ENCODE measurements around the gene PTPRA. TPM values are rescaled to one million over a fixed set of nuclear protein-coding genes. Genes with fewer than 3 reads are reported as not detected.

Gene PTPRA
- total RNA-seq, 2 donors from 2014 or later: 52.4 to 58.7 TPM

DNA sequence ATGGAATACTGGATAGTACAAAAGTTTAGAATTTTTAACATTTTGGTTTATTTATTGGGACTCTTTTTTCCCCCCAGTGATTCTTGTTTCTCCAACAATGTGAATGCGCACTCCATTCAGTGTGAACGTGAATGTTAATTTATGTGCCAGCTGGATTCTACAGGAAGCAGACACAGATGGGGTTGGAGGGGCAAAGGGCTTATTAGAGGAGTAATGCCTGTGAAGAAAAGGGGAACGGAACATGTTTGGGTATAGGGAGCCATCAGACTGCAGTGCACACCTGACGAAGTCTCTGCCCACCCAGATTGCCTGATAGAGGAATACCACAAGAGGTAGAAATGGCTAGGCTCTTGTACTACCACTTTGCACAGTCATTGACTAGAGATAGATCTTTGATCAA is 48.2 kb downstream of the PTPRA start:
- Mint-ChIP-seq H3K27me3 (ENCODE audit: insufficient read depth) (no peaks in the 10 kb centered on the region), H3K9me3 (no peaks in the 10 kb centered on the region), H3K4me3 (no peak overlapping the region), H3K4me1 (peaks cover 31% of the 10 kb centered on the region), H3K27ac (peak overlapping the region; percentile 77), H3K36me3 (ENCODE audit: low read depth) (peaks cover 27% of the 10 kb centered on the region)
- Histone ChIP-seq H3K4me3 (ENCODE audit: low read length) (no peak overlapping the region), H3K9me3 (ENCODE audit: control insufficient read depth, low read length) (no peaks in the 10 kb centered on the region), H3K36me3 (ENCODE audit: control insufficient read depth, insufficient read depth, low read length) (peaks cover 24% of the 10 kb centered on the region), H3K4me1 (ENCODE audit: control insufficient read depth, insufficient read depth, low read length) (peaks cover 8% of the 10 kb centered on the region), H3K27me3 (ENCODE audit: control insufficient read depth, insufficient read depth, low read length, poor library complexity, severe bottlenecking) (no peaks in the 10 kb centered on the region), H3K9ac (ENCODE audit: extremely low read depth, low read length, poor library complexity, severe bottlenecking) (peak overlapping the region; percentile 25), H3K27ac (ENCODE audit: low read depth, low read length) (no peak overlapping the region)
- WGBS, 2 experiments (ENCODE audit: insufficient coverage in 1 of 2, insufficient read length in 1 of 2): 93 to 96% methylated on average over 4 of the region's 4 CpGs
- no peak for DNase-seq
- TF ChIP-seq CTCF (conservative IDR thresholded peaks at IDR 0.05): no peak

DNA sequence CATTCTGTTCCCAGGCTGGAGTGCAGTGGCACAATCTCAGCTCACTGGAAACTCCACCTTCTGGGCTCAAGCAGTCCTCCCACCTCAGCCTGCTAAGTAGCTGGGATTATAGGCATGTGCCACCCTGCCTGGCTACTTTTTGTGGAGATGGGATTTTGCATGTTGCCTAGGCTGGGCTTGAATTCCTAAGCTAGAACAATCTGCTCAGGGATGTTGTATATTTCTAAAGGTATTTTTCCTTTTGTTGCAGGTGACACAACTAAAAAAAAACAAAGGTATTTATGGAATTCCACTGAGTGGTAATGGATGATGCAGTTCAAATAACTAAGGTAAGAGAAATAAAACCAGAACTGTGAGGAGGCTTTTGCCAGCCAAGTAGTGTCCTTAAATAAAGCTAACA is 49.7 kb downstream of the PTPRA start:
- H3K27ac Mint-ChIP-seq: no peak overlapping the region
- Histone ChIP-seq H3K36me3 (ENCODE audit: control insufficient read depth, insufficient read depth, low read length) (peaks cover 35% of the 10 kb centered on the region), H3K27ac (ENCODE audit: low read depth, low read length) (no peak overlapping the region), H3K27me3 (ENCODE audit: control insufficient read depth, insufficient read depth, low read length, poor library complexity, severe bottlenecking) (no peaks in the 10 kb centered on the region), H3K4me3 (ENCODE audit: low read length) (no peak overlapping the region), H3K9ac (ENCODE audit: extremely low read depth, low read length, poor library complexity, severe bottlenecking) (no peak overlapping the region), H3K9me3 (ENCODE audit: control insufficient read depth, low read length) (no peaks in the 10 kb centered on the region), H3K4me1 (ENCODE audit: control insufficient read depth, insufficient read depth, low read length) (peaks cover 8% of the 10 kb centered on the region)
- no peaks in the 10 kb centered on the region for H3K27me3 Mint-ChIP-seq (ENCODE audit: insufficient read depth)
- no peaks in the 10 kb centered on the region for H3K9me3 Mint-ChIP-seq
- peaks cover 26% of the 10 kb centered on the region for H3K4me1 Mint-ChIP-seq
- TF ChIP-seq CTCF (conservative IDR thresholded peaks at IDR 0.05): no peak
- H3K36me3 Mint-ChIP-seq (ENCODE audit: low read depth): peaks cover 33% of the 10 kb centered on the region
- no peak overlapping the region for H3K4me3 Mint-ChIP-seq
- peak; percentile 65 for DNase-seq

- 79% methylated on average over 1 of the region's 1 CpG; no CpG with 5 or more reads in 1 of the 2 experiments for WGBS, 2 experiments (ENCODE audit: insufficient coverage in 1 of 2, insufficient read length in 1 of 2)
- Histone ChIP-seq H3K27ac (ENCODE audit: low read depth, low read length) (no peak overlapping the region), H3K4me1 (ENCODE audit: control insufficient read depth, insufficient read depth, low read length) (peaks cover 10% of the 10 kb centered on the region), H3K9ac (ENCODE audit: extremely low read depth, low read length, poor library complexity, severe bottlenecking) (no peak overlapping the region), H3K27me3 (ENCODE audit: control insufficient read depth, insufficient read depth, low read length, poor library complexity, severe bottlenecking) (no peaks in the 10 kb centered on the region), H3K9me3 (ENCODE audit: control insufficient read depth, low read length) (no peaks in the 10 kb centered on the region), H3K4me3 (ENCODE audit: low read length) (no peak overlapping the region), H3K36me3 (ENCODE audit: control insufficient read depth, insufficient read depth, low read length) (peaks cover 31% of the 10 kb centered on the region)
- Mint-ChIP-seq H3K9me3 (no peaks in the 10 kb centered on the region), H3K4me3 (no peak overlapping the region), H3K27me3 (ENCODE audit: insufficient read depth) (no peaks in the 10 kb centered on the region), H3K4me1 (no peaks in the 10 kb centered on the region), H3K36me3 (ENCODE audit: low read depth) (peaks cover 24% of the 10 kb centered on the region), H3K27ac (no peak overlapping the region)
- DNase-seq: no peak
- no peak for TF ChIP-seq CTCF (conservative IDR thresholded peaks at IDR 0.05)
These were observed 57.3 kb downstream of the PTPRA start for GRCh38 chr20:2930538-2930937.

Data from endodermal cell (in vitro differentiated cells).